Neural cell (in vitro differentiated cells): ENCODE measurements around the gene CCDC33. TPM values are rescaled to one million over a fixed set of nuclear protein-coding genes. Genes with fewer than 3 reads are reported as not detected.

Experiments used
- H2AFZ ChIP-seq: fragments of 200-600, 300-800 bp; sonication (generic), shearing (Covaris generic); 2 replicates; pipeline ENCODE4 v1.6.0; 2014; ENCODE audit warnings: low read depth, mild to moderate bottlenecking, antibody characterized with exemption, low read length, moderate library complexity
- H3F3A ChIP-seq: fragments of 200-600 bp; shearing (Covaris generic); 2 replicates; pipeline ENCODE4 v1.6.1; 2016; ENCODE audit warnings: mild to moderate bottlenecking, moderate library complexity, mixed read lengths, antibody characterized with exemption, low read length; ENCODE audit not compliant: insufficient read depth, poor library complexity, severe bottlenecking
- H3K27ac ChIP-seq: fragments of 200-600, 300-800 bp; sonication (generic), shearing (Covaris generic); 2 replicates; pipeline ENCODE4 v1.5.1; 2014; ENCODE audit warnings: mild to moderate bottlenecking, low read length, moderate library complexity
- H3K27me3 ChIP-seq: fragments of 300-800, 200-600 bp; sonication (generic), shearing (Covaris generic); 2 replicates; pipeline ENCODE4 v1.6.0; 2014; ENCODE audit warnings: mild to moderate bottlenecking, low read depth, low read length, moderate library complexity; ENCODE audit not compliant: insufficient read depth
- H3K36me3 ChIP-seq: fragments of 300-800, 200-600 bp; sonication (generic), shearing (Covaris generic); 2 replicates; pipeline ENCODE4 v1.5.1; 2014; ENCODE audit warnings: mild to moderate bottlenecking, antibody characterized with exemption, low read length, moderate library complexity; ENCODE audit not compliant: insufficient read depth
- H3K4me2 ChIP-seq: fragments of 300-800, 200-600 bp; sonication (generic), shearing (Covaris generic); 2 replicates; pipeline ENCODE4 v1.6.0; 2014; ENCODE audit warnings: mild to moderate bottlenecking, low read length
- H3K4me3 ChIP-seq: fragments of 300-800, 200-600 bp; sonication (generic), shearing (Covaris generic); 2 replicates; pipeline ENCODE4 v1.5.1; 2014; ENCODE audit warnings: mild to moderate bottlenecking, low read length, moderate library complexity
- H3K79me2 ChIP-seq: fragments of 200-600 bp; shearing (Covaris generic); replicated peaks from 2 replicates; pipeline ENCODE4 v1.6.0; 2014; ENCODE audit warnings: mild to moderate bottlenecking, low read length, moderate library complexity; ENCODE audit not compliant: insufficient read depth
- H3K9ac ChIP-seq: fragments of 300-800, 200-600 bp; sonication (generic), shearing (Covaris generic); 2 replicates; pipeline ENCODE4 v1.6.1; 2016; ENCODE audit warnings: mild to moderate bottlenecking, low read length, mixed read lengths
- H3K9me2 ChIP-seq: fragments of 200-600 bp; shearing (Covaris generic); 2 replicates; pipeline ENCODE4 v1.6.1; 2016; ENCODE audit warnings: mild to moderate bottlenecking, low read length, mixed read lengths; ENCODE audit not compliant: insufficient read depth
- H3K9me3 ChIP-seq: fragments of 200-600, 300-800 bp; sonication (generic), shearing (Covaris generic); 2 replicates; pipeline ENCODE4 v1.6.1; 2016; ENCODE audit warnings: mild to moderate bottlenecking, mixed run types, low read length, moderate library complexity, mixed read lengths
- H4K20me1 ChIP-seq: fragments of 200-600 bp; shearing (Covaris generic); 2 replicates; pipeline ENCODE4 v1.6.1; 2016; ENCODE audit warnings: mild to moderate bottlenecking, mixed run types; ENCODE audit not compliant: insufficient read depth
- EZH2 ChIP-seq: fragments of 200-600, 300-800 bp; shearing (Covaris generic), sonication (generic); IDR thresholded peaks from 2 replicates; pipeline ENCODE4 v1.6.1; 2014; ENCODE audit warnings: antibody characterized with exemption, low read length, borderline replicate concordance, mild to moderate bottlenecking; ENCODE audit not compliant: insufficient read depth, poor library complexity, severe bottlenecking
- POLR2AphosphoS5 ChIP-seq: IDR thresholded peaks from 2 replicates; pipeline ENCODE4 v1.6.1; 2012
- RAD21 ChIP-seq: fragments of 450-650 bp; conservative IDR thresholded peaks from 2 replicates; pipeline ENCODE4 v1.6.1; 2014; ENCODE audit warnings: antibody characterized with exemption, mild to moderate bottlenecking, moderate library complexity
- SMC3 ChIP-seq: fragments of 450-650 bp; conservative IDR thresholded peaks from 2 replicates; pipeline ENCODE4 v1.6.1; 2014; ENCODE audit warnings: antibody characterized with exemption, mild to moderate bottlenecking, moderate library complexity; ENCODE audit not compliant: poor library complexity
- TAF1 ChIP-seq: IDR thresholded peaks from 2 replicates; pipeline ENCODE4 v1.6.1; 2012; ENCODE audit warnings: low read depth
- polyA plus RNA-seq: library from polyadenylated mRNA; depleted of rRNA; stranded (reverse); fragments of >200 nt; gene quantifications from 2 replicates; pipeline ENCODE4 v1.2.3, GENCODE V29; 2014
- TF ChIP-seq, protein P1 (sequence below): fragments of 450-650 bp; IDR thresholded peaks from 2 replicates; pipeline ENCODE4 v1.5.1; 2014; ENCODE audit warnings: antibody characterized with exemption, mild to moderate bottlenecking, moderate library complexity; ENCODE audit not compliant: poor library complexity, severe bottlenecking
- TF ChIP-seq, protein P2 (sequence below): IDR thresholded peaks from 2 replicates; pipeline ENCODE4 v1.6.1; 2012; ENCODE audit warnings: borderline replicate concordance

CCDC33 gene
- polyA plus RNA-seq, 1 donor from 2014 or later = 1.4 TPM

DNA sequence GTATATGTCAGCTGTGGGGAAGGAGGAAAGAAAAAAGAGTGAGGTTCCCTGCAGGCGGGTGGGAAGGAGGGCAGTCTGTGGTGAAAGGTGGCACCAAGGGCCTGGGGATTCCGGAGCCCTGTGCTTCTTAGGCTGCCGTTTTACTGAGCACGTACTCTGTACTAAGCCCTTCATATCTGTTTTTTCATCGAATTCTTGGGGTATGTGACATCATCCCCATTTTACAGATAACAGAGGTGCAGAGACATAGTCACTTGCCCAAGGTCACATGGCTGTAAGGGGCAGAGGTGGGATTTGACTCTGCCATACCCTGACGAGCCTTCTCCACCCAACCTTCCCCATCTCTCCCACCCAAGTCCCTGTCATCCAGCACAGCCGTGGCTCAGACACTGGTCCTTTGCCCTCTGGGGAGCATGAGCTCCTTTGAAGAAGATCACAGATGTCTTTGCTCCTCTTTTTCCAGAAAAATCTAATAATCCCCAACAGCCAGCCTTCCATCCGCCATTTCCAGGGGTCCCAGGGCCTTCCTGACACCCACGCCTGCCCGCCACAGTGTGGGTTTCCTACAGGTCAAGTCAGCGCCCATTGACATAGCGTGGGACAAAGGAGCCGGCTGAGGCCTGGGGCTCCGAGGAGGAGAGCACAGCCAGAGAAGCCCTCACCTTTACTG lies 107.1 kb downstream of the CCDC33 start:
- H2AFZ ChIP-seq = no peak overlapping the region
- H3K4me2 ChIP-seq = no peak overlapping the region
- H4K20me1 ChIP-seq = no peaks in the 10 kb centered on the region
- no peak overlapping the region for H3K27ac ChIP-seq
- no peak overlapping the region for H3K9ac ChIP-seq
- TF ChIP-seq RAD21 = no peak
- no peaks in the 10 kb centered on the region for H3K36me3 ChIP-seq
- H3K27me3 ChIP-seq = no peaks in the 10 kb centered on the region
- no peaks in the 10 kb centered on the region for H3K79me2 ChIP-seq
- H3K4me3 ChIP-seq = no peak overlapping the region
- H3K9me2 ChIP-seq = no peaks in the 10 kb centered on the region
- no peaks in the 10 kb centered on the region for H3F3A ChIP-seq
- H3K9me3 ChIP-seq = no peaks in the 10 kb centered on the region

- Histone ChIP-seq H2AFZ (no peak overlapping the region), H4K20me1 (no peaks in the 10 kb centered on the region), H3K79me2 (no peaks in the 10 kb centered on the region), H3K36me3 (no peaks in the 10 kb centered on the region), H3K4me2 (no peak overlapping the region), H3K27ac (no peak overlapping the region), H3K9ac (no peak overlapping the region), H3K4me3 (no peak overlapping the region), H3K27me3 (no peaks in the 10 kb centered on the region), H3F3A (no peaks in the 10 kb centered on the region), H3K9me3 (no peaks in the 10 kb centered on the region), H3K9me2 (no peaks in the 10 kb centered on the region)
- TF ChIP-seq EZH2 = no peak
- no peak for TF ChIP-seq SMC3
- TF ChIP-seq RAD21 = no peak
Measured at GRCh38 chr15:74343797-74344127, 107.6 kb downstream of the CCDC33 start.

DNA sequence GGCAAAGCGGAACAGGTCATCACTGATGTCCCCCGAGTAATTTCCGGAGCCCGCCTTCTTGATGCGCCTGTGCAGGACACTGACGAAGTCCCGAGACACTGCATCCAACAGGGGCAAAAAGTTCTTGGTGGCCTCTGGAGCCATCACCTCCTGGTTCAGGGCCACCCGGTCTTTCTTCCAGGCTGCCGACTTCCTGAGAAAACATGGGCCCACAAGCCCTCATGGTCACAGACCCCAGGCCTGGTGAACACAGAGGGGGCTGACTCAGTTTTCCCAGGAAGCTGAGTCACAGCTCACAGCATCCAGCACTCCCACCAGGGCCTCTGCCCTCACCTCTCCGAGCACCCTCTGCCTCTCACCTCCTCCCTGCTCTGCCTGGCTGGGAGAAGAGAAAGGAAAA lies 108.9 kb downstream of the CCDC33 start:
- H4K20me1 ChIP-seq = no peaks in the 10 kb centered on the region
- H3K4me2 ChIP-seq = no peak overlapping the region
- no peaks in the 10 kb centered on the region for H3K9me3 ChIP-seq
- H3K4me3 ChIP-seq = no peak overlapping the region
- H3K9ac ChIP-seq = no peak overlapping the region
- no peaks in the 10 kb centered on the region for H3K79me2 ChIP-seq
- H3K27me3 ChIP-seq = no peaks in the 10 kb centered on the region
- no peaks in the 10 kb centered on the region for H3K36me3 ChIP-seq
- no peaks in the 10 kb centered on the region for H3F3A ChIP-seq
- no peak overlapping the region for H3K27ac ChIP-seq
- no peaks in the 10 kb centered on the region for H3K9me2 ChIP-seq
- no peak overlapping the region for H2AFZ ChIP-seq
- TF ChIP-seq, protein P1, sequence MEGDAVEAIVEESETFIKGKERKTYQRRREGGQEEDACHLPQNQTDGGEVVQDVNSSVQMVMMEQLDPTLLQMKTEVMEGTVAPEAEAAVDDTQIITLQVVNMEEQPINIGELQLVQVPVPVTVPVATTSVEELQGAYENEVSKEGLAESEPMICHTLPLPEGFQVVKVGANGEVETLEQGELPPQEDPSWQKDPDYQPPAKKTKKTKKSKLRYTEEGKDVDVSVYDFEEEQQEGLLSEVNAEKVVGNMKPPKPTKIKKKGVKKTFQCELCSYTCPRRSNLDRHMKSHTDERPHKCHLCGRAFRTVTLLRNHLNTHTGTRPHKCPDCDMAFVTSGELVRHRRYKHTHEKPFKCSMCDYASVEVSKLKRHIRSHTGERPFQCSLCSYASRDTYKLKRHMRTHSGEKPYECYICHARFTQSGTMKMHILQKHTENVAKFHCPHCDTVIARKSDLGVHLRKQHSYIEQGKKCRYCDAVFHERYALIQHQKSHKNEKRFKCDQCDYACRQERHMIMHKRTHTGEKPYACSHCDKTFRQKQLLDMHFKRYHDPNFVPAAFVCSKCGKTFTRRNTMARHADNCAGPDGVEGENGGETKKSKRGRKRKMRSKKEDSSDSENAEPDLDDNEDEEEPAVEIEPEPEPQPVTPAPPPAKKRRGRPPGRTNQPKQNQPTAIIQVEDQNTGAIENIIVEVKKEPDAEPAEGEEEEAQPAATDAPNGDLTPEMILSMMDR = no peak
- no peak for TF ChIP-seq SMC3
- TF ChIP-seq, protein P2, sequence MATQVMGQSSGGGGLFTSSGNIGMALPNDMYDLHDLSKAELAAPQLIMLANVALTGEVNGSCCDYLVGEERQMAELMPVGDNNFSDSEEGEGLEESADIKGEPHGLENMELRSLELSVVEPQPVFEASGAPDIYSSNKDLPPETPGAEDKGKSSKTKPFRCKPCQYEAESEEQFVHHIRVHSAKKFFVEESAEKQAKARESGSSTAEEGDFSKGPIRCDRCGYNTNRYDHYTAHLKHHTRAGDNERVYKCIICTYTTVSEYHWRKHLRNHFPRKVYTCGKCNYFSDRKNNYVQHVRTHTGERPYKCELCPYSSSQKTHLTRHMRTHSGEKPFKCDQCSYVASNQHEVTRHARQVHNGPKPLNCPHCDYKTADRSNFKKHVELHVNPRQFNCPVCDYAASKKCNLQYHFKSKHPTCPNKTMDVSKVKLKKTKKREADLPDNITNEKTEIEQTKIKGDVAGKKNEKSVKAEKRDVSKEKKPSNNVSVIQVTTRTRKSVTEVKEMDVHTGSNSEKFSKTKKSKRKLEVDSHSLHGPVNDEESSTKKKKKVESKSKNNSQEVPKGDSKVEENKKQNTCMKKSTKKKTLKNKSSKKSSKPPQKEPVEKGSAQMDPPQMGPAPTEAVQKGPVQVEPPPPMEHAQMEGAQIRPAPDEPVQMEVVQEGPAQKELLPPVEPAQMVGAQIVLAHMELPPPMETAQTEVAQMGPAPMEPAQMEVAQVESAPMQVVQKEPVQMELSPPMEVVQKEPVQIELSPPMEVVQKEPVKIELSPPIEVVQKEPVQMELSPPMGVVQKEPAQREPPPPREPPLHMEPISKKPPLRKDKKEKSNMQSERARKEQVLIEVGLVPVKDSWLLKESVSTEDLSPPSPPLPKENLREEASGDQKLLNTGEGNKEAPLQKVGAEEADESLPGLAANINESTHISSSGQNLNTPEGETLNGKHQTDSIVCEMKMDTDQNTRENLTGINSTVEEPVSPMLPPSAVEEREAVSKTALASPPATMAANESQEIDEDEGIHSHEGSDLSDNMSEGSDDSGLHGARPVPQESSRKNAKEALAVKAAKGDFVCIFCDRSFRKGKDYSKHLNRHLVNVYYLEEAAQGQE = no peak
- no peak for TF ChIP-seq POLR2AphosphoS5
- no peak for TF ChIP-seq EZH2
- no peak for TF ChIP-seq RAD21
- TF ChIP-seq TAF1 = no peak
